Muscle layer of duodenum (tissue), 2 donors: ENCODE data around the gene GABRD.

Experiments
- H3K27ac ChIP-seq: one replicate; pipeline ENCODE4 v1.7.0; 2013; ENCODE audit warnings: mild to moderate bottlenecking, low read length
- H3K27me3 ChIP-seq: one replicate; pipeline ENCODE4 v1.7.0; 2013; ENCODE audit warnings: low read depth, mild to moderate bottlenecking, control low read depth, low read length
- H3K36me3 ChIP-seq, 2 donors: one replicate each; pipeline ENCODE4 v1.7.0; 2013; ENCODE audit warnings: low read length in 2 of 2, control low read depth in 1 of 2, mild to moderate bottlenecking in 1 of 2; ENCODE audit not compliant: insufficient read depth in 2 of 2, control insufficient read depth in 1 of 2
- H3K4me1 ChIP-seq, 2 donors: one replicate each; pipeline ENCODE4 v1.7.0; 2013; ENCODE audit warnings: low read length in 2 of 2, mild to moderate bottlenecking in 2 of 2, control low read depth in 1 of 2, moderate library complexity in 1 of 2; ENCODE audit not compliant: insufficient read depth in 2 of 2, control insufficient read depth in 1 of 2
- H3K4me3 ChIP-seq, 2 donors: one replicate each; pipeline ENCODE4 v1.7.0; 2013; ENCODE audit warnings: low read length in 2 of 2, low read depth in 1 of 2, mild to moderate bottlenecking in 1 of 2
- H3K9me3 ChIP-seq, 2 donors: one replicate each; pipeline ENCODE4 v1.7.0; 2013; ENCODE audit warnings: low read length in 2 of 2, control low read depth in 1 of 2, mild to moderate bottlenecking in 1 of 2; ENCODE audit not compliant: control insufficient read depth in 1 of 2
- donor health status: healthy.

Gene GABRD

GRCh38 chr1:2076826-2077225 is 57.7 kb downstream of the GABRD start:
- Histone ChIP-seq H3K36me3 (peaks cover 0 to 10% of the 10 kb centered on the region in 2 donors), H3K9me3 (peaks cover 15 to 36% of the 10 kb centered on the region in 2 donors), H3K27me3 (no peaks in the 10 kb centered on the region), H3K4me1 (no peaks in the 10 kb centered on the region), H3K27ac (no peak overlapping the region), H3K4me3 (no peak overlapping the region)

- Histone ChIP-seq H3K4me1 (no peaks in the 10 kb centered on the region), H3K36me3 (peaks cover 0 to 10% of the 10 kb centered on the region in 2 donors), H3K9me3 (peaks cover 15 to 36% of the 10 kb centered on the region in 2 donors), H3K27ac (no peak overlapping the region), H3K4me3 (peak overlapping the region in 1 of 2 donors; percentile 33), H3K27me3 (no peaks in the 10 kb centered on the region)
These were observed 59.0 kb downstream of the GABRD start for GRCh38 chr1:2078170-2078569.

- H3K9me3 ChIP-seq: peaks cover 15 to 36% of the 10 kb centered on the region in 2 donors
- no peak overlapping the region for H3K4me3 ChIP-seq
- H3K27me3 ChIP-seq: no peaks in the 10 kb centered on the region
- H3K4me1 ChIP-seq: no peaks in the 10 kb centered on the region
- H3K27ac ChIP-seq: no peak overlapping the region
- peaks cover 0 to 10% of the 10 kb centered on the region in 2 donors for H3K36me3 ChIP-seq
These were observed 60.4 kb downstream of the GABRD start for GRCh38 chr1:2079396-2080085.

- H3K4me3 ChIP-seq: no peak overlapping the region
- peaks cover 0 to 10% of the 10 kb centered on the region in 2 donors for H3K36me3 ChIP-seq
- no peak overlapping the region for H3K27ac ChIP-seq
- no peaks in the 10 kb centered on the region for H3K4me1 ChIP-seq
- H3K27me3 ChIP-seq: no peaks in the 10 kb centered on the region
- peaks cover 15 to 36% of the 10 kb centered on the region in 2 donors for H3K9me3 ChIP-seq
These were observed 61.0 kb downstream of the GABRD start for GRCh38 chr1:2080140-2080539.
